Measurements from ENCODE around the gene FOXE3.

The FOXE3 gene

GRCh38 chr1:47460040-47460439 is 44.0 kb downstream of the FOXE3 start:
- no peak for FAIRE-seq
- TF ChIP-seq TAF1 (IDR thresholded peaks at IDR 0.05; ENCODE audit: borderline replicate concordance, low read depth, low read length) (no peak), POLR2A (IDR thresholded peaks at IDR 0.05; ENCODE audit: low read depth, low read length) (no peak), POLR2AphosphoS5 (IDR thresholded peaks at IDR 0.05; ENCODE audit: low read depth, low read length) (no peak)

GRCh38 chr1:47460456-47460855 is 44.4 kb downstream of the FOXE3 start:
- TF ChIP-seq TAF1 (IDR thresholded peaks at IDR 0.05; ENCODE audit: borderline replicate concordance, low read depth, low read length) (no peak), POLR2AphosphoS5 (IDR thresholded peaks at IDR 0.05; ENCODE audit: low read depth, low read length) (no peak)
- FAIRE-seq (no peak), DNase-seq (ENCODE audit: insufficient read length) (no peak)

More at GRCh38 chr1:47460040-47460439, 44.0 kb downstream of the FOXE3 start:
- no peak for DNase-seq (ENCODE audit: insufficient read length)

- DNase-seq (ENCODE audit: insufficient read length) (no peak), FAIRE-seq (no peak)
- TF ChIP-seq TAF1 (IDR thresholded peaks at IDR 0.05; ENCODE audit: borderline replicate concordance, low read depth, low read length) (no peak), POLR2AphosphoS5 (IDR thresholded peaks at IDR 0.05; ENCODE audit: low read depth, low read length) (no peak), POLR2A (IDR thresholded peaks at IDR 0.05; ENCODE audit: low read depth, low read length) (no peak)
These were observed 49.5 kb downstream of the FOXE3 start for GRCh38 chr1:47465605-47466004.
